ENCODE results near the gene CEP350. TPM values are rescaled to one million over a fixed set of nuclear protein-coding genes. Genes with fewer than 3 reads are reported as not detected.
A peak's percentile ranks its signal among the peaks of the same experiment; 100 is the strongest.

Gene CEP350
- total RNA-seq, 6 donors from 2014 or later: 42.8 to 66.5 (median 52.2) TPM

DNA sequence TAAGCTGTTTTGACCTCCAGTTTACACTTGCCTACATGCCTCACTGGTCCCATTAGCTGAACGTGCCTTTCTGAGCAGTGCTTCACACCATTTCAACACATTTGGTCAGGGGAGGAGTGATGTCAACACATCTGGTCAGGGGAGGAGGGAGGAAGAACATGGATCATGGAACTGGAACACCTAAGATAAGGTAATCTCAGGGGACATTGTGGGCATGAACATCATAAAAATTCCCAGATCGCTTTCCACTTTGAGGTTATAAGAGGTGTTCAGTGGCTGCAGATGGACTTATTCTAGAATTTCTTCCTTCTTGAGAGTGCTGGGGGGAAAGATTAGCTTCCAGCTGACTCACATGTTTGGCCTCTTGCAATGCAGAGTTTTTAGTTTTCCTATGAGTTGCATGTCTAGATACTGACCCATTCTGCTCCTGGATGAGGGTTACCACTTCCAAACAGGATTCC lies 202.1 kb downstream of the CEP350 start:
- ATAC-seq (ENCODE audit: low FRiP score in 2 of 2) (no peak), DNase-seq (no peak)
- peaks cover 41 to 67% (median 47%) of the 10 kb centered on the region in 4 donors for H3K4me1 ChIP-seq
- H3K9me3 ChIP-seq: no peaks in the 10 kb centered on the region
- 45 to 72% methylated on average over 2 of the region's 2 CpGs for WGBS, 2 donors
- TF ChIP-seq POLR2AphosphoS5 (IDR thresholded peaks at IDR 0.05): peak in 1 of 2 donors; percentile 29
- TF ChIP-seq, protein P1, sequence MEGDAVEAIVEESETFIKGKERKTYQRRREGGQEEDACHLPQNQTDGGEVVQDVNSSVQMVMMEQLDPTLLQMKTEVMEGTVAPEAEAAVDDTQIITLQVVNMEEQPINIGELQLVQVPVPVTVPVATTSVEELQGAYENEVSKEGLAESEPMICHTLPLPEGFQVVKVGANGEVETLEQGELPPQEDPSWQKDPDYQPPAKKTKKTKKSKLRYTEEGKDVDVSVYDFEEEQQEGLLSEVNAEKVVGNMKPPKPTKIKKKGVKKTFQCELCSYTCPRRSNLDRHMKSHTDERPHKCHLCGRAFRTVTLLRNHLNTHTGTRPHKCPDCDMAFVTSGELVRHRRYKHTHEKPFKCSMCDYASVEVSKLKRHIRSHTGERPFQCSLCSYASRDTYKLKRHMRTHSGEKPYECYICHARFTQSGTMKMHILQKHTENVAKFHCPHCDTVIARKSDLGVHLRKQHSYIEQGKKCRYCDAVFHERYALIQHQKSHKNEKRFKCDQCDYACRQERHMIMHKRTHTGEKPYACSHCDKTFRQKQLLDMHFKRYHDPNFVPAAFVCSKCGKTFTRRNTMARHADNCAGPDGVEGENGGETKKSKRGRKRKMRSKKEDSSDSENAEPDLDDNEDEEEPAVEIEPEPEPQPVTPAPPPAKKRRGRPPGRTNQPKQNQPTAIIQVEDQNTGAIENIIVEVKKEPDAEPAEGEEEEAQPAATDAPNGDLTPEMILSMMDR (IDR thresholded peaks at IDR 0.05): no peak
- peak overlapping the region; percentile 57 to 96 (median 89) for H3K27ac ChIP-seq
- no peaks in the 10 kb centered on the region for H3K27me3 ChIP-seq
- peak overlapping the region in 1 of 4 donors; percentile 98 for H3K4me3 ChIP-seq
- H3K36me3 ChIP-seq: no peaks in the 10 kb centered on the region

- ATAC-seq (ENCODE audit: low FRiP score in 2 of 2) (no peak), DNase-seq (no peak)
- Histone ChIP-seq H3K4me1 (peaks cover 38 to 68% (median 49%) of the 10 kb centered on the region in 4 donors), H3K27me3 (no peaks in the 10 kb centered on the region), H3K27ac (peak overlapping the region; percentile 57 to 96 (median 89)), H3K4me3 (peak overlapping the region in 1 of 4 donors; percentile 98), H3K36me3 (no peaks in the 10 kb centered on the region), H3K9me3 (no peaks in the 10 kb centered on the region)
- TF ChIP-seq POLR2AphosphoS5 (IDR thresholded peaks at IDR 0.05) (no peak), POLR2A (IDR thresholded peaks at IDR 0.05) (no peak), EP300 (IDR thresholded peaks at IDR 0.05) (no peak)
- TF ChIP-seq, protein P1 (IDR thresholded peaks at IDR 0.05): no peak
- 65 to 75% methylated on average over 4 of the region's 4 CpGs for WGBS, 2 donors
Observed at GRCh38 chr1:180157108-180157507, 202.5 kb downstream of the CEP350 start.

- H3K27ac ChIP-seq: peak overlapping the region; percentile 49 to 96 (median 74)
- peaks cover 38 to 74% (median 52%) of the 10 kb centered on the region in 4 donors for H3K4me1 ChIP-seq
- no peak for TF ChIP-seq POLR2AphosphoS5 (IDR thresholded peaks at IDR 0.05)
- TF ChIP-seq EP300 (IDR thresholded peaks at IDR 0.05): peak in 1 of 4 donors; percentile 26
- H3K36me3 ChIP-seq: no peaks in the 10 kb centered on the region
- H3K27me3 ChIP-seq: no peaks in the 10 kb centered on the region
- ATAC-seq (ENCODE audit: low FRiP score in 2 of 2): peak in 1 of 2 donors; percentile 56
- 57 to 81% methylated on average over 3 of the region's 3 CpGs for WGBS, 2 donors
- H3K4me3 ChIP-seq: peak overlapping the region in 1 of 4 donors; percentile 98
- no peaks in the 10 kb centered on the region for H3K9me3 ChIP-seq
- DNase-seq: no peak
Observed at GRCh38 chr1:180157576-180158057, 203.0 kb downstream of the CEP350 start.

- ATAC-seq (ENCODE audit: low FRiP score in 2 of 2): no peak
- TF ChIP-seq POLR2AphosphoS5 (IDR thresholded peaks at IDR 0.05) (no peak), EP300 (IDR thresholded peaks at IDR 0.05) (no peak), POLR2A (IDR thresholded peaks at IDR 0.05) (no peak)
- TF ChIP-seq, protein P1 (IDR thresholded peaks at IDR 0.05): no peak
- no peak for DNase-seq
- Histone ChIP-seq H3K4me3 (no peak overlapping the region), H3K36me3 (no peaks in the 10 kb centered on the region), H3K27ac (peak overlapping the region; percentile 49 to 96 (median 70)), H3K27me3 (no peaks in the 10 kb centered on the region), H3K9me3 (no peaks in the 10 kb centered on the region), H3K4me1 (peaks cover 39 to 76% (median 61%) of the 10 kb centered on the region in 4 donors)
- 56 to 65% methylated on average over 15 to 16 of the region's 16 CpGs for WGBS, 2 donors
Observed at GRCh38 chr1:180158149-180159147, 203.8 kb downstream of the CEP350 start.

- ATAC-seq (ENCODE audit: low FRiP score in 2 of 2) (no peak), DNase-seq (no peak)
- no peak overlapping the region for H3K27ac ChIP-seq
- H3K4me3 ChIP-seq: no peak overlapping the region
- H3K36me3 ChIP-seq: no peaks in the 10 kb centered on the region
- 62 to 74% methylated on average over 1 of the region's 1 CpG for WGBS, 2 donors
- TF ChIP-seq EP300 (IDR thresholded peaks at IDR 0.05) (no peak), POLR2A (IDR thresholded peaks at IDR 0.05) (no peak), POLR2AphosphoS5 (IDR thresholded peaks at IDR 0.05) (no peak)
- TF ChIP-seq, protein P1 (IDR thresholded peaks at IDR 0.05): no peak
- no peaks in the 10 kb centered on the region for H3K9me3 ChIP-seq
- no peaks in the 10 kb centered on the region for H3K27me3 ChIP-seq
- peaks cover 44 to 81% (median 61%) of the 10 kb centered on the region in 4 donors for H3K4me1 ChIP-seq
Observed at GRCh38 chr1:180160357-180160756, 205.7 kb downstream of the CEP350 start.
